Activated naive CD8-positive, alpha-beta T cell treated with anti-CD3 and anti-CD28 coated beads, Interleukin-2, amount 50 U/mL, for 16 hours (primary cell): ENCODE data around the gene NCAPH2.

Experiments used
- DNase-seq: peaks from one replicate; pipeline ENCODE4 v3.0.0-alpha.2; 2020; ENCODE audit warnings: low read depth, low spot score

NCAPH2 gene

DNA sequence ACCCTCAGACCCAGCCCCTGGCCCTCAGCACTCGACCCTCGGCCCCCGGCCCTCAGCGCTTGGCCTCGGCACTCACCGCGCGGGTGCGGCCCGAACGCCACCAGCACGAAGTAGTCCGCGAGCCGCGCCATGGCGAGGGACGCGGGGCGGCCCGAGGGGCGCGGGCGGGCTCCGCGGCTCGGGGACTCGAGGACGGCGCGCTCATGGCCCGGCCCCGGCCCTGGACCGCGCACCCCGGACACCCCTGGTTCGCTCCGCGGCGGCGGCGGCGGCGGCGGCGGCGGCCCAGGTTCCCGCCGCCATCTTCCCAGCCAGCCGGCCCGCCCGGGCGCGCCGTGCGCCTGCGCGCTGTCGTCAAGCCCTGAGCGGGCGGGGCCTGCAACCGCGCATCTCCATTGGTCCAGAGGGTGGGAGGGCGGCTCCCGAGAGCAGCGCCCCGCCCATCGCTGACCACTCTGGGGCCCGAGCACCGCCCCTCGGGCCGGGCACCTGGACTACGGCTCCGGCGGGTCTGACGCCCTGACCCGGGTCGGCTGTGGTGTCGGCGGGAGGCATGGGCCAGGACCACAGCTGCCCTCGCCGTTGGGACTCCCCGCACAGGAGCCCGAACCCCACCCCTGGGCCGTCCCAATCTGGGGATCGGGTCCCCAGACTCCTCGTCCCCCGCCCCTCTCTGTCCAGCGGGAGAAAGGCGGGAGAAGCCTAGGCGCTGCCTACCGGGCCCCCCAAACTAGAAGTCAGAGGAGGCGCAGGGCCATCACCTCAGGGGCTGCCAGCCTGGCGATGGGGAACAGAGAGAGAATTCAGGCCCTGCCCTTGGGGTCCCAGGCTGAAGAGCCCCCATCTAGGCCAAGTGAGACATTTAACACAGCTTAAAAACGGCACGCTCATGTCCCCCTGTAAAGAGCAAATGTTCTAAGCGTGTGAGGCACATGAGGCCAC is 33.0 kb upstream of the NCAPH2 start, which contains the start of gene SBF1:
TSS of gene SBF1 (minus strand) at position 326 of the 942 bp plus-strand sequence. CDS start at position 131, 195 bp downstream.
- peak; percentile 64 for DNase-seq

DNA sequence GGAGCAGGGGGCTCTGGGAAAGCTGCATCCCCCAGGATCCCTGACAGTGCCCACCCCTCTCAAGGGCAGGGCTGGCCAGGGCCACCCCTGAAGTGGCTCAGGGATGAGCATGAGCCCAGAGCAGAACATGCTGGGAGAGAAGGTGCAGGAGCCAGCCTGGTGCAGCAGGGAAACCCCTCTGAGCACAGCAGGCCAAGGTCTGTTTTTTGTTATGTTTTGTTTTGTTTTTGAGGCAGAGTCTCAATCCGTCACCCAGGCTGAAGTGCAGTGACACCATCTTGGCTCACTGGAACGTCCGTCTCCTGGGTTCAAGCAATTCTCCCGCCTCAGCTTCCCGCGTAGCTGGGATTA is 32.4 kb upstream of the NCAPH2 start:
- DNase-seq: no peak

DNA sequence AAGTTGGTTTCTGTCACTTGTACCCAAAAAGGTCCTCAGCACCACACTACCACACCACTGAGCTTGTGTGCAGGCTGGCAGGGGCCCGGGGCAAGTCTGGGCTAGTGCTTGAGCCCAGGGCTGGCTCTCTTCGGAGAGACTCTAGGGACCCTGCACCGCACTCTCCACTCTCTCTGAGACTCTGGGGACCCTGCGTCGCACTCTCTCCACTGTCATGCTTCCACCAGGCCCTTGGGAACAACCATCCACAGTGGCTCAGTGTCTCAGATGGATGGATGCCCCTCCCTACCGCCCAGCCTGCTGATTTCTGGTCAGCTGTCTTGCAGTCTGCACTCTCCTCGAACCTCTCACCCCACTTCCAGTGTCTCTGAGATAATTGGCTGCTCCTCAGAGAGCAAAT is 31.2 kb upstream of the NCAPH2 start:
- no peak for DNase-seq

DNA sequence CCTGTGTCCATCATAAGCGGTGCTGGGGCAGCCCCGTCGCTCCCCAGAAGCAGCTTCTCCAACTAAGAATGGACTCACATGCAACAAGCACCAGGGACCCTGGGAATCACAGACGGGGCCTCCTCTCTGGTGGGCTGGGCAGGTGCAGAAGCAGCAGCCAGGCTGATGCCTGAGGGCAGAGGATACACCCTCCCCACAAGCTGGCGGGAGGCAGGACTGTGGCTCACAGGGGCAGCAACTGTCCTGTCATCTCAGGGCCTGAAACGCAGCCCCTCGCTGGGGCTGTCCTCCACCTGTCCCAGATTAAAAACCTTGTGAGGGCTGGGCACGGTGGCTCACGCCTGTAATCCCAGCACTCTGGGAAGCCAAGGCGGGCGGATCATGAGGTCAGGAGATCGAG is 30.1 kb upstream of the NCAPH2 start:
- no peak for DNase-seq

DNA sequence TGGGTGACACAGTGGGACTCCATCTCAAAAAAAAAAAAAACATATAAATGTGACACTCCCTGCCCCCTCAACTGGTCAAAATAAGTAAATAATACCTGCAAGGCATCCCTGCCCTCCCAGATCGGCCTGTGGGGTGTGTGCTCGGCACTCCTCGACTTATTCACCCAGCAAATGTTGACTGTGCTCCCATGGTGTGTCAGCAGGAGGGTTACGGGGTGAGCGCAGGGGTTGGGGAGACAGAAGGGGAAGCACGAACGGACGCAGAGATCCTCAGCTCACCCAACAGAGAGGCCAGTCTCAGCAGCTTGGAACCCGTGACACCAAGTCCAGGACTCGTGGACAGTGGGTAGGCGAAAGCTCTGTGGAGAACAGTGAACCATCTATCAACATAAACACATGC is 28.3 kb upstream of the NCAPH2 start:
- no peak for DNase-seq

DNA sequence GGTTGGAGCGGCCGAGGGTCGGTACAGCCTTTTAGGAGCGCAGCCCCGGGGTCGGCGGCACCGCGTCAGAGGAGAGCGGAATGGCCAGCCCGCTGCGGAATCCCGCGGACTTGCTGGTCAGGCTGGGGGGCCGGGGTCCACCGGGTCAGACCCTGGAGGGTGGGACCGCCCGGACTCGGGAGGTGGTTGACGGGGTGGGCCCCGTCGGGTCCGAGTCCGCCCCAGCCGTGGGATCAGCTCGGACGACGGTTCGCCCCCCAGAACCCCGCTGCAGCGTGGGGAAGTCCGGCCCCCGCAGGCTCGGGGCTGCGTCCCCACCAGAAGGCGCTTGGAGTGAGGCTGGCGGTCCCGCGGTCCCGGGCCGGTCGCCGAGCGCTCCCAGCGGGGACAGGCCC is 27.0 kb upstream of the NCAPH2 start:
- DNase-seq: no peak

DNA sequence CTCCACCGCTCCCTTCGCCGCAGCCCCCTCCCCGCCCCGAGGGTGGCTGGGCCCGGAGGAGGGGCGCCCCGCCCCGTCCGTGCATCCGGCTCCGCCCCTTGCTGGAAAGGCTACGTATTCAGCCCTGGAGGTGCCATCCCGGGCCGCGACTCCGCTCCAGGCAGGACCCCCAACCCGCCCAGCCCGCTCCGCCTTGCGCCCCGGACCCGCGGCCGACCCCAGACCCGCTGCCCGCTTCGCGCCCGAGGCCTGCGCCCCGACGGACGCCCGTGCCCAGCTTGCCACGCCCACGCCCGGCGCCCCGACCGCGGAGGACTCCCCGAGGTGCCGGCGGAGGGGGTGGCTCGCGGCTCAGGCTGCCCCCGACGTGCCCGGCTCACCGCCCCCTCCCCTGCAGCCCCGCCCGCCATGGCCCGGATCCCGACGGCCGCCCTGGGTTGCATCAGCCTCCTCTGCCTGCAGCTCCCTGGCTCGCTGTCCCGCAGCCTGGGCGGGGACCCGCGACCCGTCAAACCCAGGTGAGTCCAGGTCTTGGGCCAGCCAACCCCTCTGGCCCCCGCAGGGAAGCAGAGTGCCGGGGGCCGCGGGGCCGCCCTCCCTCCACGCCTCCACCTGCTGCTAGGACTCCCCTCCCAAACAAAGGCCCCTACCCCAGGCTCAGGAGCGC is 26.5 kb upstream of the NCAPH2 start, which contains the start of gene ADM2:
TSS of gene ADM2 (plus strand) at position 104 of the 667 bp plus-strand sequence. CDS start at position 409, 305 bp downstream.
- no peak for DNase-seq

DNA sequence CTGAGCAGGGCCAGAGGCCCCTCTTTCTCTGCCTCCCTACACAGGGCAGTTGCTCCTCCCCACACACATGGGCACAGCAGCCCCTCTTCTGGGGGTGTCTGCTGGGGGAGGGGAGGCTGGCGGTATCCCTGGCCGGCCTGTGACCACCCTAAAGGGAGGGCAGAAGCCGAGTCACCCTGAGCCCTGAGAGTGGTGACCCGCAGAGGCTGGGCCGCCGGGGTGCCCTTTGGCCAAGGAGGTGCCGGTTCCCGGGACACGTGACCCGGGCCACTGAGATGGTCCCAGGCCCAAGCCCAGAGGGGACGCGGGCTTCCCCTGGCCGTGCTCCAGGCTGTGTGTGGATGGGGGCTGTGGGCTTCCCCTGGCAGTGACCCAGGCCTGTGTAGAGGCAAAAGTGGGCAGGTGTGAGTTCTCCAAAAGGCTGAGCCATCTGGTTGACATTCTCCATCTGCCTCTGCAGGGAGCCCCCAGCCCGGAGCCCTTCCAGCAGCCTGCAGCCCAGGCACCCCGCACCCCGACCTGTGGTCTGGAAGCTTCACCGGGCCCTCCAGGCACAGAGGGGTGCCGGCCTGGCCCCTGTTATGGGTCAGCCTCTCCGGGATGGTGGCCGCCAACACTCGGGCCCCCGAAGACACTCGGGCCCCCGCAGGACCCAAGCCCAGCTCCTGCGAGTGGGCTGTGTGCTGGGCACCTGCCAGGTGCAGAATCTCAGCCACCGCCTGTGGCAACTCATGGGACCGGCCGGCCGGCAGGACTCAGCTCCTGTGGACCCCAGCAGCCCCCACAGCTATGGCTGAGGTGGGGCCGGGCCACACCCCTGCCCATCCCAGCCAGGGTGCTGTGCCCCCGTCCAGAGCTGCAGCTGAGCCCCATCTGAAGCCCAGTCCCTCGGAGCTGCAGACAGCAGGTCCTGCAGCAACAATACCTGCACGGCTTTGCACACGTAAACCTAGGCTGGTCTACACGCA is 25.6 kb upstream of the NCAPH2 start:
- DNase-seq: no peak

DNA sequence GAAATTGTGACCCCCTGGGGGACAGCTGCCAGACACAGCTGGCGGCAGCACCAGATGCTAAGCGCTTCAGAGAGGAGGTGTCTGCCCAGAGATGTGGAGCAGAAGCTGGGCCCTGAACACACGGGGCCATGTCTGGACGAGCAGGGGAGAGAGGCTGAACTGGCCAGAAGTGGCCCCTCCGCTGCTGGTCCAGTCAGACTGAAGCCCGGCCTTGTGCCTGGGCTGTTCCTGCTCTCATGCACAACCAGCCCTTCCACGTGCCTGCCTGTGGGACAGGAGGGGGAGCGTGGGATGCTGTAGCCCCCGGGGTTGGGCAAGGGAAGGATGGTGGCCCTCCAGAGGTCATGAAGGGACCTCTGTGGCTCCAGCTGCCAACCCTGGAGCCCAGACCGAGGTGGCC is 24.9 kb upstream of the NCAPH2 start:
- DNase-seq: no peak

DNA sequence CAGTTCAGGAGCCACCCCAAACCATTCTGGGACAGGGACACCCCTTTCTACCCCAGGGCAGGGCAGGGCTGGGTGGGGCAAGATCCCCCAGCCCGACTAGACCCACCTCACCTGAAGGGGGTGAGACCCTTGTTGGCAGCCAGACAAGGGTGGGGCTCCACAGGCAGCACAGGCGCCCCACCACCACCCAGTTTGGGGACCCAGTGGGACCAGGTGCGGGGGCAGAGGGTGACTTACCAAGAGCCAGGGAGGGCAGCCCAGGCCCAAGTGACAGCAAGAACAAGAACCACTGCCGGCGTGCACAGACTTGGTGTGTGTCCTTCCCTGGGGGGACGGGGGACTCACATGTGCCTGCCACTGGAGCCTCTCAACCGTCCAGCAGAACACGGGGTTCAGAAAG is 24.5 kb upstream of the NCAPH2 start:
- DNase-seq: no peak

DNA sequence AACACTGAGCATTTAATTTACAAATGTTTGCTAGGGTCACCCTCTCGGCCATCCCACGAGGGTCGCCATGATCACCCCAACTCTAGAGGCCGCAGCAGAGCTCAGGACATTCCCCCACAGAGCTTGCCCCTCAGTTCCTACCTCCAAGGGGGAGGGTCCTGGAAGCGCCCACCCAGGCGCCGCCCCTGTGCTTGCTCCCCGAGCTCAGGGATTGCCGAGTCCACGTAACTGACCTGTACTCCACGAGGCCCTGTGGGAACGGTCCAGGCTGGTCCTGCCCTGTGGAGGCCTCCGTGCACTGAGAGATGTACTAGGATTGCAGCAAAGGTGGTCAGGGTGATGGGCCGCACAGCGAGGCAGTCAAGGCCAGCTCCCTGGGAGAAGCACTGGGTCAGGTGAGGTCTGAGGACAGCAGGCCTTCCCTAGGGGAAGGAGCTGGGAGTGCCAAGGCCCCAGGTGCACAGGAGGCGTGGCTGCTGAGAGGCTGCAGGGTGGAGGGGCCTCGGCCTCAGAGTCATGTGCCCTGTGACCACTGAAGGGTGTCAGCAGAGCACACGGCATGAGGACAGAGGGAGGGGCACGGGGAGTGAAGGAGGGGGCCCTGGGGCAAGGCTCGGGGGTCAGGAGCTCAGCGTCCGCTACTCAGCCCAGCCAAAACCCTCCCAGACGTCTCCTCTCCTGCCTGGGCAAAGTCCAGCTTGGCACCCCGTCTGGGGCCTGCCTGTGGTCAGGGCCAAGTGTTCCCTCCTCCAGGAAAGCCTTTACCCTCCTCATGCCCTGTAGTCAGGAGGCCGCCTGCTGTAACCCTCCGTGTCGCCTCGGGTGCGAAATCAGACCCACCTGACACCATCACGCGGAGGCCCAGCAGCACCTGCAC is 23.8 kb upstream of the NCAPH2 start:
- DNase-seq: no peak

DNA sequence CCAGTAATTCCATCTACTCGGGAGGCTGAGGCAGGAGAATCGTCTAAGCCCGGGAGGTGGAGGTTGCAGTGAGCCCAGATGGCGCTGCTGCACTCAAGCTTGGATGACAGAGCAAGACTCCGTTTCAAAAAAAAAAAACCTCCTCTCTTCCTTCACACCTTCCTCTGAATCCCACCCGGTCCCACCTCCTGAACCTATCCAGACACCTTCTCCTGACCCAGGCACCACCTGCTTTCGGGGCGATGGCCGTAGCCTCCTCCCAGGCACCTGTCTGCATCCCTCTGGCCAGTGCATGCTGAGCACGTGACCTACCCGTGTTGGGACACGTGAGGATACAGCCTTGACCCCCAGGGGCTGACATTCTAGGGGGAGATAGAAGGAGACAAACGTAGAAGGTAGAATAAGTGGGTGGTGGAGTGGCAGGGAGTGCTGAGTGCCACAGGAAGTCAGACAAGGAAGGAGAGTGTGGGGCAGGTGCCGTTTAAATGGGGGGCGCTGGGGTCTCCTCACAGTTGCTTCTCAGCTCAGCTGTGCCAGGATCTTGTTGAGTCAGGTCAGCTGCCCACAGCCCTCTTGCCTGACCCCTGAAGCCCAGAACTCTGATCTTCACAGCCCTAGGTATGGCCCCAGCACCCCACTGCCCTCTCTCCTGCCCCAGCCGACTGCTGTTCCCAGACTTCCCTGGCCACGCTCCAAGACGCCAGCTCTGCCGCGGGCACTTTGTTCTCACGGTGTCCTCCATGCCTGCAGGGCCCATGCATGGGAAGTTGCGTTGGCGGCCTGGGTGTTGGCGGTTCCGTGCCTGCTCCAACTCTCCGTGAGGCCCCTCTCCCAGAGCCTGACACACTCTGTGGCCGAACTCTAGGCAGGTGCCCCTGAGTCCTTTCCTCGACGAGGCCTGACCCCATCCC is 22.5 kb upstream of the NCAPH2 start:
- DNase-seq: no peak

DNA sequence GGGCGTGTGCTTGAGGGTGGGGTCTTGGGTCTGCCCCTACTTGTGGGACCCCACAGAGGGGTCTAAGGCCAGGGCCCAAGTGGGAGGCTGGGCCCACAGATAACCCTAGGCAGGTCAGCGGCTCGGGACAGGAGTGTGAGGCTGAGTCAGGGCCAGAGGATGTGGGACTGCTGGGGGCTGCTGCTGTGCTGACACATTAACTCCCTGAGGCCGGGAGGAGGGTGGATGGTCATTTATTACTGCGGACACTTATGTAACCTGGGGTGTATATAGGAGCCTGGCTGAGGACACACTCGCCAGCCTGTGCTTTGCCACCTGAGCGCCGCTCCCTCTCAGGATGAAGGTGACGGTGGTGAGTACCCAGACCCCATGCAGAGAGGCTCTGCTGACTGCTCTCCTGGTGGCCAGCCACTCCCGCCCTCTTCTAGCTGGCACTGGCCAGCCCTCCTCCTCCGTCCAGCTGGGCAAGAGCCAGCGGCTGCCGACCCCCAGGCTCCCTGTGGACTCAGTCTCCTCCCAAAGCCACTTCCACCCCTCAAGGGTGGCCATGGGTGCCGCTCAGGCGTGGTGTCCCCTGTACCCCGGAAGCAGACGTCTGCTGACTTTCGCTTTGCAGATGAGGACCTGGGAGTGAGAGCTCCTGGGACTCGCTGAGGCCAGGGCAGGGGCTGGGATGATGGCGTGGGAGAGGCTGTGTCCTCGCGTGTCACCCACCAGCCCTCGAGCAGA is 21.3 kb upstream of the NCAPH2 start, which contains the start of gene MIOX:
TSS of gene MIOX (plus strand) at position 299 of the 729 bp plus-strand sequence. CDS start at position 338, 39 bp downstream.
- DNase-seq: no peak

DNA sequence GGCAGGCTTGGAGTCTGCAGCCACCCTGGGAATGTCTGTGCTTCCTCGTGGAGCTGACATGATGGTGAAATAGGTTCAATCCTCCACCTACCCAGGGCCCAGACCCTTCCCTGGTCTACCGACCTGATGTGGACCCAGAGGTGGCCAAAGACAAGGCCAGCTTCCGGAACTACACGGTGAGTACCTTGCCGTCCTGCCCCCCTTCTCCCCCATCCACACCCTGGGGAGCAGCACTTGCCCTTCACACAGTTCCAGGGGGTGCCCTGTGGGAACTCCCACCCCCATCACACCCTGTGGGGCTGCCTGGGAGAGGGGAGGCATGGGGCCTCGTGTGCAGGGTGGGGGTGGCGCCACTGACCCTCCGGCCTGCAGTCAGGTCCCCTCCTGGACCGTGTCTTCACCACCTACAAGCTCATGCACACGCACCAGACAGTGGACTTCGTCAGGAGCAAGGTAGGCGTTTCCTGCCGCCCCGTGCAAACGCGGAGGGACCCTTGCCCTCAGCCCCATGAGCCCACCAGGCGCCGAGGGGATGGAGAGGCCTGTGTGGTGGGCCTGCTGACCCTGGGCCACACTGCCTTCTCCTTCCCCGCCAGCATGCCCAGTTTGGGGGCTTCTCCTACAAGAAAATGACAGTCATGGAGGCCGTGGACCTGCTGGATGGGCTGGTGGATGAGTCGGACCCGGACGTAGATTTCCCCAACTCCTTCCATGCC is 20.6 kb upstream of the NCAPH2 start:
- no peak for DNase-seq

DNA sequence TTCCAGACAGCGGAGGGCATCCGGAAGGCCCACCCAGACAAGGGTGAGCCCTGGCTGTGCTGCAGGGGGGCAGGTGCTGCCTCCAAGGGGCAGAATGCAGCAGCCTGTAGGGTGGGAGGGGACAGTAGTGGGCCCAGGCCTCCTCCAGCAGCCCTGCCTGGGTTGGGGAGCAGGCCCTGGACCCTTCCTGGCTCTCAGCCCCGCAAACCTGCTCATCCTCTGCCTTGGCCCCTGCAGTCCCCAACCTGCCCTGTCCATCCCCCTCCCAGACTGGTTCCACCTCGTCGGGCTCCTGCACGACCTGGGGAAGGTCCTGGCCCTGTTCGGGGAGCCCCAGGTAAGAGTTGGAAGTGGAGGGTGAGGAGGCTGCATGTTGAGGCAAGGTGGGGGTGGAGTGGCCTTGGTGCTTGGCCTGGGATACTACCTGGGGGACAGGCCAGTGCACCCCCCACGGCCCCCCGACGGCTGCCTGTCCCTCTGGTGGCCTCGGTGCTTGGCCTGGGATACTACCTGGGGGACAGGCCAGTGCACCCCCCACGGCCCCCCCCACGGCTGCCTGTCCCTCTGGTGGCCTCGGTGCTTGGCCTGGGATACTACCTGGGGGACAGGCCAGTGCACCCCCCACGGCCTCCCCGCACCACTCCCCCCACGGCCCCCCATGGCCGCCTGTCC is 19.9 kb upstream of the NCAPH2 start:
- DNase-seq: no peak

DNA sequence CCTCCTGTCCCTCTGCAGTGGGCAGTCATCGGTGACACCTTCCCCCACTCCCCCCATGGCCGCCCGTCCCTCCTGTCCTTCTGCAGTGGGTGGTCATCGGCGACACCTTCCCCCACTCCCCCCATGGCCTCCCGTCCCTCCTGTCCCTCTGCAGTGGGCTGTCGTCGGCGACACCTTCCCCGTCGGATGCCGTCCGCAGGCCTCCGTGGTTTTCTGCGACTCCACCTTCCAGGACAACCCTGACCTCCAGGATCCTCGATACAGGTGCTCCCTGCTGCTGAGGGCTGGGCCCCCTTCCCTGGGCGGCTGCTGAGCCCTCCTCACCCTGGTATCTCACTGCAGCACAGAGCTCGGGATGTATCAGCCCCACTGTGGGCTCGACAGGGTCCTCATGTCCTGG is 19.1 kb upstream of the NCAPH2 start:
- no peak for DNase-seq

DNA sequence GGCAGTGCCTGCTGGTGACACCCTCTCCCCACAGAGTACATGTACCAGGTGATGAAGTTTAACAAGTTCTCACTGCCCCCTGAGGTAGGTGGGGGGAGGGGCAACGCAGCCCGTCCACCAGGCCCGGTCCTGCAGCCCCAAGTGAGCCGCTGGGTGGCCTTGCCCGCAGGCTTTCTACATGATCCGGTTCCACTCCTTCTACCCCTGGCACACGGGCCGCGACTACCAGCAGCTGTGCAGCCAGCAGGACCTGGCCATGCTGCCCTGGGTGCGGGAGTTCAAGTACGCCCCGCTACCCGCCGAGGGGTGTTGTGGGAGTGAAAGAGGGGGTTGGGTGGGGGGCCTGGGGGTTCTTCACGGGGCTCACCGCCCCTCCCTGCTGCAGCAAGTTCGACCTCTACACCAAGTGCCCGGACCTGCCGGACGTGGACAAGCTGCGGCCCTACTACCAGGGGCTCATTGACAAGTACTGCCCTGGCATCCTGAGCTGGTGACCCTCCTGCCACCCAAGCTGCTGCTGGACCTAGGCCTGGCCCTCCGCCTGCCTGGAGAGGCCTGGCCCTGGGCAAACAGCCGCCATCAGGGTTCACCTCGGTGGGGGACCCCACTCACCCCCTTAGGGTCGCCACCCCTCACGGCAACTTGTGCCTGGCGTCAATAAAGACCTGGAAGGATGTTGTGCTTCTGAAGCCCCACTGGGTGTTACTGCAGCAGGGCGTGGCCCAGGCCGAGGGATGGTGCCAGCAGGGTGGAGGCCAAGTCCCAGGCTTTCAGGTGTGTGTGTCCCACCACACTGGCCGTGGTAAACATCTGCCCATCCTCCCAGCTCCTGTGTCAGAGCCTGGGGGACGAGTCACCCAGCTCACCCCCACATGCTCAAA is 18.4 kb upstream of the NCAPH2 start:
- no peak for DNase-seq
